HG03280 (cell line): Measurements from ENCODE around the gene CARS2.
"Not testable (repeated sequence)": the region's sequence is repeated elsewhere in the genome, so short reads cannot be mapped to it uniquely, and the experiment has no call there.

Experiments used
- ATAC-seq: cut with Tn5 transposase; IDR thresholded peaks from one replicate; pipeline ENCODE4 v1.9.1; 2021; ENCODE audit warnings: mild to moderate bottlenecking, moderate library complexity; ENCODE audit not compliant: unreplicated experiment

The CARS2 gene

GRCh38 chr13:110705826-110706569 is at the start of gene CARS2:
Gene CARS2, minus strand, starts transcription at chr13:110706116. Its CDS starts 23 bp downstream, at chr13:110706093.
- ATAC-seq: peak; percentile 97

GRCh38 chr13:110748271-110748670 is 42.4 kb upstream of the CARS2 start:
- no peak for ATAC-seq

- no peak for ATAC-seq
Measured at GRCh38 chr13:110746438-110746837, 40.5 kb upstream of the CARS2 start.

GRCh38 chr13:110743687-110744086 is 37.8 kb upstream of the CARS2 start:
- no peak for ATAC-seq

GRCh38 chr13:110737555-110737954 is 31.6 kb upstream of the CARS2 start:
- ATAC-seq: no peak

- ATAC-seq: no peak
Measured at GRCh38 chr13:110734561-110734960, 28.6 kb upstream of the CARS2 start.

GRCh38 chr13:110731072-110731471 is 25.2 kb upstream of the CARS2 start:
- ATAC-seq: no peak

GRCh38 chr13:110726726-110727125 is 20.8 kb upstream of the CARS2 start:
- peak; percentile 55 for ATAC-seq

- ATAC-seq: not testable (repeated sequence)
Measured at GRCh38 chr13:110726153-110726552, 20.2 kb upstream of the CARS2 start.

- no peak for ATAC-seq
Measured at GRCh38 chr13:110723598-110723997, 17.7 kb upstream of the CARS2 start.

GRCh38 chr13:110722971-110723370 is 17.1 kb upstream of the CARS2 start:
- ATAC-seq: no peak

GRCh38 chr13:110719036-110719710 is 13.3 kb upstream of the CARS2 start:
- no peak for ATAC-seq

- no peak for ATAC-seq
Measured at GRCh38 chr13:110716247-110716515, 10.3 kb upstream of the CARS2 start.

GRCh38 chr13:110715395-110716246 is 9.7 kb upstream of the CARS2 start:
- peak; percentile 60 for ATAC-seq

- no peak for ATAC-seq
Measured at GRCh38 chr13:110714797-110715394, 9.0 kb upstream of the CARS2 start.

- no peak for ATAC-seq
Measured at GRCh38 chr13:110713981-110714796, 8.3 kb upstream of the CARS2 start.

- ATAC-seq: no peak
Measured at GRCh38 chr13:110713642-110713952, 7.7 kb upstream of the CARS2 start, which contains the start of gene ING1. Gene ING1, plus strand, starts transcription at chr13:110713700. Its CDS starts 450 bp downstream, at chr13:110714150.

GRCh38 chr13:110712849-110713641 is 7.1 kb upstream of the CARS2 start:
- peak; percentile 49 for ATAC-seq

- ATAC-seq: peak; percentile 36
Measured at GRCh38 chr13:110712081-110712848, 6.3 kb upstream of the CARS2 start.
